ENCODE results near the gene INPP4B. TPM values are rescaled to one million over a fixed set of nuclear protein-coding genes. Genes with fewer than 3 reads are reported as not detected.

The INPP4B gene
- total and polyA plus RNA-seq, 2 experiments from 2014 or later = 20.3 to 27.5 TPM

- no peaks in the 10 kb centered on the region for H3K36me3 ChIP-seq (ENCODE audit: low read depth)
- peaks cover 19% of the 10 kb centered on the region; the same call in 1 of the 2 replicates for H3F3A ChIP-seq (ENCODE audit: insufficient read depth)
- H3K9ac ChIP-seq = no peak overlapping the region
- TF ChIP-seq EZH2phosphoT487 (IDR thresholded peaks at IDR 0.05; ENCODE audit: insufficient read depth, low read depth) = no peak
- H3K27me3 ChIP-seq (replicated peaks; ENCODE audit: insufficient read depth) = no peaks in the 10 kb centered on the region
- WGBS, 2 experiments (ENCODE audit: low coverage in 1 of 2, low lambda C conversion rate in 2 of 2, missing lambda C conversion rate in 2 of 2) = 52 to 57% methylated on average over 1 of the region's 1 CpG
- H3K27ac ChIP-seq = peak overlapping the region; percentile 66
- H3K79me2 ChIP-seq (ENCODE audit: insufficient read depth) = 0 out of 2 replicates have a peak, but pooled peaks cover 8% of the 10 kb centered on the region
- no peaks in the 10 kb centered on the region for H3K9me2 ChIP-seq (ENCODE audit: insufficient read depth)
- no peak overlapping the region for H3K4me3 ChIP-seq
- H3K4me1 ChIP-seq (ENCODE audit: insufficient read depth) = peaks cover 33% of the 10 kb centered on the region; the same call in 1 of the 2 replicates
- H4K20me1 ChIP-seq (ENCODE audit: insufficient read depth) = no peaks in the 10 kb centered on the region
- peak; percentile 70 for DNase-seq
- H3K4me2 ChIP-seq (ENCODE audit: unreplicated experiment) = no peak overlapping the region
- in situ Hi-C loops (cut with MboI) = no loop called here
- no peak overlapping the region for H2AFZ ChIP-seq
- H3K9me3 ChIP-seq (ENCODE audit: low read depth) = no peaks in the 10 kb centered on the region
Observed at GRCh38 chr4:142274137-142274536, 572.0 kb downstream of the INPP4B start.

DNA sequence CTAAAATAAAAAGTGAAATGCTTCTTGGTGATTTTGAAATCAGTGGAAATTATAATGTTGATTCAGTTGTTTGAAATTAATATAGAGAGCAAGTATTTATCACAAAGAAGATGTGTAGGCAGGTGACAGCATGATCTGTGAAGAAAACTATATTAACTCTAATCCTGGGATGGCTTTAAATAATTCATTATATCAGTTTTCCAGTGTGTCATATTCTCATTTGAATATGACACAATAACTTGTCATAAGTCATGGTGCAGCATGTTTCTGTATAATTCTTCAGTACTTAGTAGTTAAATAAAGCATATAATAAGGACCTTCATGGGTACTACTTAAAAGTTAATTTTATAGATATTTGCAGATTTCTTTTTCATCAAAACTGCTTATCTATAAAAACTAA, 573.6 kb downstream of the INPP4B start:
- no peak overlapping the region for H3K4me3 ChIP-seq
- peaks cover 19% of the 10 kb centered on the region; the same call in 1 of the 2 replicates for H3F3A ChIP-seq (ENCODE audit: insufficient read depth)
- in situ Hi-C loops (cut with MboI) = no loop called here
- H3K27me3 ChIP-seq (replicated peaks; ENCODE audit: insufficient read depth) = no peaks in the 10 kb centered on the region
- no peak overlapping the region for H2AFZ ChIP-seq
- H3K9me3 ChIP-seq (ENCODE audit: low read depth) = no peaks in the 10 kb centered on the region
- H3K4me2 ChIP-seq (ENCODE audit: unreplicated experiment) = no peak overlapping the region
- TF ChIP-seq EZH2phosphoT487 (IDR thresholded peaks at IDR 0.05; ENCODE audit: insufficient read depth, low read depth) = no peak
- no peak for TF ChIP-seq EZH2 (IDR thresholded peaks at IDR 0.05; ENCODE audit: insufficient read depth, poor library complexity, severe bottlenecking)
- peaks cover 29% of the 10 kb centered on the region; the same call in 1 of the 2 replicates for H3K4me1 ChIP-seq (ENCODE audit: insufficient read depth)
- no peaks in the 10 kb centered on the region for H4K20me1 ChIP-seq (ENCODE audit: insufficient read depth)
- H3K27ac ChIP-seq = no peak overlapping the region
- H3K9me2 ChIP-seq (ENCODE audit: insufficient read depth) = no peaks in the 10 kb centered on the region
- H3K9ac ChIP-seq = no peak overlapping the region
- H3K79me2 ChIP-seq (ENCODE audit: insufficient read depth) = peaks cover 8% of the 10 kb centered on the region; the same call in 1 of the 2 replicates
- no peaks in the 10 kb centered on the region for H3K36me3 ChIP-seq (ENCODE audit: low read depth)
- no peak for DNase-seq

DNA sequence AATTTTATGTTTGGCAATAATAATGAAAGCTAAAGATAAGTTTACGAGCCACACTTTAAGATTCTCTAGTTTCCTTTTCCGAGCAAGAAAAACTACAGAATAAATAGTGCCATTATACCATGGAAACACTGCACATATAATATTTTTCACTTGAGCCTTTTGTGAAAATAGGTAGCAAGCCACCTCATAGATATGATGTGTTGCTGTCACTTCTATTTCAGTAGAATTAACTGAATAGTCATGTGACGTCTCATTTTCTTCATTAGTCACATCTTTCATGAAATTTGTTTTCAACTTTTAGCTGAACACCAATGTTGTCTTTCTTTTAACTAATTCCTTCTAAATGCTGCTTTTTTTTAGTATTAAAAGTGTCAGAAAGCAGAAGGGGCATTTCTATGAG, 574.3 kb downstream of the INPP4B start:
- H2AFZ ChIP-seq = no peak overlapping the region
- no peak overlapping the region for H3K4me3 ChIP-seq
- no peak overlapping the region for H3K27ac ChIP-seq
- WGBS, 2 experiments (ENCODE audit: low coverage in 1 of 2, low lambda C conversion rate in 2 of 2, missing lambda C conversion rate in 2 of 2) = 65 to 66% methylated on average over 3 of the region's 3 CpGs
- no peaks in the 10 kb centered on the region for H4K20me1 ChIP-seq (ENCODE audit: insufficient read depth)
- no peak for TF ChIP-seq EZH2phosphoT487 (IDR thresholded peaks at IDR 0.05; ENCODE audit: insufficient read depth, low read depth)
- TF ChIP-seq EZH2 (IDR thresholded peaks at IDR 0.05; ENCODE audit: insufficient read depth, poor library complexity, severe bottlenecking) = no peak
- H3K27me3 ChIP-seq (replicated peaks; ENCODE audit: insufficient read depth) = no peaks in the 10 kb centered on the region
- DNase-seq = no peak
- no peaks in the 10 kb centered on the region for H3K9me2 ChIP-seq (ENCODE audit: insufficient read depth)
- H3F3A ChIP-seq (ENCODE audit: insufficient read depth) = peaks cover 19% of the 10 kb centered on the region; the same call in 1 of the 2 replicates
- peaks cover 29% of the 10 kb centered on the region; the same call in 1 of the 2 replicates for H3K4me1 ChIP-seq (ENCODE audit: insufficient read depth)
- H3K9ac ChIP-seq = no peak overlapping the region
- H3K4me2 ChIP-seq (ENCODE audit: unreplicated experiment) = no peak overlapping the region
- no peaks in the 10 kb centered on the region for H3K36me3 ChIP-seq (ENCODE audit: low read depth)
- in situ Hi-C loops (cut with MboI) = no loop called here
- peaks cover 8% of the 10 kb centered on the region; the same call in 1 of the 2 replicates for H3K79me2 ChIP-seq (ENCODE audit: insufficient read depth)
- H3K9me3 ChIP-seq (ENCODE audit: low read depth) = no peaks in the 10 kb centered on the region

GRCh38 chr4:142267101-142267500, 579.0 kb downstream of the INPP4B start:
- Histone ChIP-seq H3K36me3 (ENCODE audit: low read depth) (no peaks in the 10 kb centered on the region), H4K20me1 (ENCODE audit: insufficient read depth) (no peaks in the 10 kb centered on the region), H3K4me2 (ENCODE audit: unreplicated experiment) (no peak overlapping the region), H3F3A (ENCODE audit: insufficient read depth) (peaks cover 21% of the 10 kb centered on the region), H2AFZ (no peak overlapping the region), H3K4me1 (ENCODE audit: insufficient read depth) (peaks cover 28% of the 10 kb centered on the region), H3K9me2 (ENCODE audit: insufficient read depth) (no peaks in the 10 kb centered on the region), H3K9me3 (ENCODE audit: low read depth) (no peaks in the 10 kb centered on the region), H3K4me3 (no peak overlapping the region), H3K79me2 (ENCODE audit: insufficient read depth) (peaks cover 5% of the 10 kb centered on the region; the same call in 1 of the 2 replicates), H3K27me3 (replicated peaks; ENCODE audit: insufficient read depth) (no peaks in the 10 kb centered on the region), H3K9ac (no peak overlapping the region), H3K27ac (no peak overlapping the region)
- WGBS, 2 experiments (ENCODE audit: low coverage in 1 of 2, low lambda C conversion rate in 2 of 2, missing lambda C conversion rate in 2 of 2) = 87 to 92% methylated on average over 3 of the region's 3 CpGs
- no peak for DNase-seq
- TF ChIP-seq EZH2 (IDR thresholded peaks at IDR 0.05; ENCODE audit: insufficient read depth, poor library complexity, severe bottlenecking) = no peak
- TF ChIP-seq EZH2phosphoT487 (IDR thresholded peaks at IDR 0.05; ENCODE audit: insufficient read depth, low read depth) = no peak
- in situ Hi-C loops (cut with MboI) = no loop called here

GRCh38 chr4:142265946-142266345, 580.2 kb downstream of the INPP4B start:
- Histone ChIP-seq H3K4me2 (ENCODE audit: unreplicated experiment) (peak overlapping the region; percentile 43), H3K4me1 (ENCODE audit: insufficient read depth) (peaks cover 28% of the 10 kb centered on the region), H3K27me3 (replicated peaks; ENCODE audit: insufficient read depth) (no peaks in the 10 kb centered on the region), H3K9ac (no peak overlapping the region), H3K4me3 (no peak overlapping the region), H3K27ac (peak overlapping the region; percentile 90), H3K9me3 (ENCODE audit: low read depth) (no peaks in the 10 kb centered on the region), H3K79me2 (ENCODE audit: insufficient read depth) (peaks cover 5% of the 10 kb centered on the region; the same call in 1 of the 2 replicates), H3F3A (ENCODE audit: insufficient read depth) (peaks cover 21% of the 10 kb centered on the region), H3K36me3 (ENCODE audit: low read depth) (no peaks in the 10 kb centered on the region), H4K20me1 (ENCODE audit: insufficient read depth) (no peaks in the 10 kb centered on the region), H3K9me2 (ENCODE audit: insufficient read depth) (no peaks in the 10 kb centered on the region), H2AFZ (no peak overlapping the region)
- TF ChIP-seq EZH2phosphoT487 (IDR thresholded peaks at IDR 0.05; ENCODE audit: insufficient read depth, low read depth) = no peak
- no peak for TF ChIP-seq EZH2 (IDR thresholded peaks at IDR 0.05; ENCODE audit: insufficient read depth, poor library complexity, severe bottlenecking)
- 96% methylated on average over 2 of the region's 2 CpGs for WGBS, 2 experiments (ENCODE audit: low coverage in 1 of 2, low lambda C conversion rate in 2 of 2, missing lambda C conversion rate in 2 of 2)
- DNase-seq = no peak
- in situ Hi-C loops (cut with MboI) = no loop called here

Data from GM23248 (cell line).